GM18870 (cell line): ENCODE data around the gene IPO13.

ENCODE experiments used
- ATAC-seq: cut with Tn5 transposase; IDR thresholded peaks from one replicate; pipeline ENCODE4 v1.9.1; 2021; ENCODE audit warnings: moderate library complexity; ENCODE audit not compliant: unreplicated experiment

The IPO13 gene

GRCh38 chr1:43930168-43930948 lies 16.4 kb upstream of the IPO13 start:
- no peak for ATAC-seq

DNA sequence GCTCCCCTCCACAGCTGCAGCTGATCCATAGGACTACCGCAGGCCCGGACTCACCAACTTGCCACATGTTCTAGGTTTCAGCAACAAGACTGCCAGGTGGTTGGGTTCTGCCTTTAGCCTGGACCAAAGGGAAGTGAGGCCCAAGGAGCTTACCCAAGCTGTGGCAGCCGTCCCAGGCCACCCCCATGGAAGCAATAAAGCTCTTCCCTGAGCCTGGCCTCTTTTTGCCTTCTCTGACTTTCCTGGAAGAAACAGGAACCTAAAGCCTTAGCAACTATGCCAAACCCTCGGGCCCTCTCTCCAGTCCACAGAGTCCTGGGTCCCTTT lies 15.8 kb upstream of the IPO13 start:
- ATAC-seq: no peak

GRCh38 chr1:43931711-43932660 lies 14.8 kb upstream of the IPO13 start:
- ATAC-seq: no peak

- no peak for ATAC-seq
Measured at GRCh38 chr1:43932786-43933385, 13.9 kb upstream of the IPO13 start.

DNA sequence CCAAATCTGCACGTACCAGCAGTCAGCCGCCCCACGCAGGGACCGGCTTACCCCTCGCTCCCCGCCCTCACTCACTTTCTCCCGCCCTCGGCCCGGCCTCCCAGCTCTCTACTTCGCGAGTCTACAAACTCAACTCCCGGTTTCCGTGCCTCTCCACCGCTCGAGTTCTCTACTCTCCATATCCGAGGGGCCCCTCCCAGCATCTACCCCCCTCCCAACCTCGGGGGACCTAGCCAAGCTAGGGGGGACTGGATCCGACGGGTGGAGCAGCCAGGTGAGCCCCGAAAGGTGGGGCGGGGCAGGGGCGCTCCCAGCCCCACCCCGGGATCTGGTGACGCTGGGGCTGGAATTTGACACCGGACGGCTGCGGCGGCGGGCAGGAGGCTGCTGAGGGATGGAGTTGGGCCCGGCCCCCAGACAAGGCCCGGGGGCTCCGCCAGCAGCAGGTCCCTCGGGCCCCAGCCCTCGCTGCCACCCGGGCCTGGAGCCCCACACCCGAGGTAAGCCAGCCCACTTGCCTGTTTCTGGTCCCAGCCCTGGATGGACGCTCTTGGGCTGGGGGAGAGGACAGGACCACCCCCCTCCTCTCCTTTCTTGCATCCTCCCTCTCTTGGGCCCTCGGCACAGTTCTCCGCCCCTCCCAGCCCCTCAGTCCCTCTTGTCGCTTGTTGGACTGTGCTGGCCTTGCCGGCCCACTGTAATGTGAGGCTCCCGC lies 13.2 kb upstream of the IPO13 start, which contains the start of gene ARTN:
TSS of gene ARTN (plus strand) at position 416 of the 715 bp plus-strand sequence. CDS start 1,856 bp downstream, outside the sequence.
- ATAC-seq: no peak

- no peak for ATAC-seq
Measured at GRCh38 chr1:43934101-43934985, 12.4 kb upstream of the IPO13 start.

DNA sequence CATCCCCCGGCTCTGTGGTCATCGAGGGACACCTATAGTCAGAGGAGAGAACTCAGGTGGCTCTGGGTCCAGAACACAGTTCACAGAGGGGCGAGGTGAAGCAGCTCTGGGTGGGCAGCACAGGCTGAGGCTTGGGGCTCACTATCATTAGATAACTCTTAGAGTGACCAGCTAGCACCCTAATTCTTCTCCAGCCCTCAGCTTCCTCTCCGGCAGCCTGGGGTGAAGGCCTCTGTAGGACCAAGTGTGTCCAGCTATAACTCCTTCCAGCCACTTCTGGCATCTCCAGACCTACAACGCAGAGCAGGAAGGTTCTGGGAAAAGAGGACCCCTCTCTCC lies 11.8 kb upstream of the IPO13 start:
- ATAC-seq: no peak

DNA sequence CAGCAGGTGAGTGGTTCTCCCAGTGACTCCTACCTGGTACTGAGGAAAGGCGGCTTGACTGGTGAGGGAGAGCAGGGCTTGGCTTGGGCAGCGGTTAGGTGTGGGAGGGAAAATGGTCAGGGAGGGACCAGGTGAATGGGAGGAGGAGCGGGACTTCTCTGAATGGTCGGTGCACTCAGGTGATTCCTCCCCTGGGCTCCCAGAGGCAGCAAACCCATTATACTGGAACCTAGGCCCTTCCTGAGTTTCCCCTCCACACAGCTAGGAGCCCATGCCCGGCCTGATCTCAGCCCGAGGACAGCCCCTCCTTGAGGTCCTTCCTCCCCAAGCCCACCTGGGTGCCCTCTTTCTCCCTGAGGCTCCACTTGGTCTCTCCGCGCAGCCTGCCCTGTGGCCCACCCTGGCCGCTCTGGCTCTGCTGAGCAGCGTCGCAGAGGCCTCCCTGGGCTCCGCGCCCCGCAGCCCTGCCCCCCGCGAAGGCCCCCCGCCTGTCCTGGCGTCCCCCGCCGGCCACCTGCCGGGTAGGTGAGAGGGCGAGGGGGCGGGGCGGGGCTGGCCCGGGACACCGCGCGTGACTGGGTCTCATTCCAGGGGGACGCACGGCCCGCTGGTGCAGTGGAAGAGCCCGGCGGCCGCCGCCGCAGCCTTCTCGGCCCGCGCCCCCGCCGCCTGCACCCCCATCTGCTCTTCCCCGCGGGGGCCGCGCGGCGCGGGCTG lies 10.9 kb upstream of the IPO13 start:
- ATAC-seq: no peak

DNA sequence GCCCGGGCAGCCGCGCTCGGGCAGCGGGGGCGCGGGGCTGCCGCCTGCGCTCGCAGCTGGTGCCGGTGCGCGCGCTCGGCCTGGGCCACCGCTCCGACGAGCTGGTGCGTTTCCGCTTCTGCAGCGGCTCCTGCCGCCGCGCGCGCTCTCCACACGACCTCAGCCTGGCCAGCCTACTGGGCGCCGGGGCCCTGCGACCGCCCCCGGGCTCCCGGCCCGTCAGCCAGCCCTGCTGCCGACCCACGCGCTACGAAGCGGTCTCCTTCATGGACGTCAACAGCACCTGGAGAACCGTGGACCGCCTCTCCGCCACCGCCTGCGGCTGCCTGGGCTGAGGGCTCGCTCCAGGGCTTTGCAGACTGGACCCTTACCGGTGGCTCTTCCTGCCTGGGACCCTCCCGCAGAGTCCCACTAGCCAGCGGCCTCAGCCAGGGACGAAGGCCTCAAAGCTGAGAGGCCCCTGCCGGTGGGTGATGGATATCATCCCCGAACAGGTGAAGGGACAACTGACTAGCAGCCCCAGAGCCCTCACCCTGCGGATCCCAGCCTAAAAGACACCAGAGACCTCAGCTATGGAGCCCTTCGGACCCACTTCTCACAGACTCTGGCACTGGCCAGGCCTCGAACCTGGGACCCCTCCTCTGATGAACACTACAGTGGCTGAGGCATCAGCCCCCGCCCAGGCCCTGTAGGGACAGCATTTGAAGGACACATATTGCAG lies 10.2 kb upstream of the IPO13 start:
- no peak for ATAC-seq

- no peak for ATAC-seq
Measured at GRCh38 chr1:43937179-43937865, 9.4 kb upstream of the IPO13 start.

DNA sequence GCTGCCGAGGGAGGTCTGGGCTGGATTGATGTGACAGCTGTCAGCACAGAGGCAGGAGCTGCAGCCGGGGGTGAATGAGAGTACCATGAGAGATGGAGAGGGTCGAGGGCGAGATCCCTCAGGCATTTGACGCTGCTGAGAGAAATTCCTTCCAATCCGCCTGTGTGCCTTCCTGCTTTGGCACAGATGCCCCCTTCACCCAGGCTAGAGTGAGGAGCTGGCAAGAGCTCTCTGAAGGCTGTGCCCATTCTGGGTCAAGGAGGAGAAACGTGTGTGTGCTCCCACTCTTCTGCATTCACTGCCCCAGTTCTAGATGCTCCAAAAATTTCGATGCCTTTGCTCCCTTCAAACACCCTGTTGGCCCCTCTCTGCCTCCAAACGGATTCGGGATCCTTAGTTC lies 8.4 kb upstream of the IPO13 start:
- no peak for ATAC-seq

DNA sequence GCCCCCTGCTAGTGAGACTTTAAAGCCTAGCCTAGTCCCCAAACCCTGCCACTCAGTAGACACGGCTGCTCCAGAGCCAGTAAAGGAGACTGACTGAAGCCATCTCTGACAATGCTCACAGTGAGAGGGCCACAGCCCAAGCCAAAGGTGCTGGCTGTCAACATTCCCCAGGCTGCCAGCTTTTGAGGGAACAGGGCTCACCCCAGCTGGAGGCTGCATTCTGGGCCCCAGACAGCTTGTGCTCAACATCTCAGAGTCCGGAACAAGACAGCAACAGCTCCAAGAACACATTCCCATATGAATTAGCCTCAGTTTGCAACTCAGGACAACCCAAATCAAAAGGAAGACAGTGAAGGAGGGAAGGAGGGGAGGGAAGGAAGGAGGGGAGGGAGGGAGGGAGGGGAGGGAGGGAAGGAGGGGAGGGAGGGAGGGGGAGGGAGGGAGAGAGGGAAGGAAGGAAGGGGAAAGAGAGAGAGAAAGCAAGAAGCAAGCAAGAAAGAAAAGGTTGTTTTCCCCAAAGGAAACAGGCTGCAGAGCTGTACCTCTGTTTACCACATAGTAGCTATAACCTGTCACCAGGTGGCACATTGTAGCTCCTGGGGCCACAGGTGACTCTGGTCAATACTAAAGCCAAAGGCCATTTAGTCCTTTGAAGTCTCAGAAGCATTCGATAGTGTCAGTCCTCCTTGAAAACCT lies 7.7 kb upstream of the IPO13 start:
- ATAC-seq: no peak

- no peak for ATAC-seq
Measured at GRCh38 chr1:43942411-43942810, 4.3 kb upstream of the IPO13 start.

DNA sequence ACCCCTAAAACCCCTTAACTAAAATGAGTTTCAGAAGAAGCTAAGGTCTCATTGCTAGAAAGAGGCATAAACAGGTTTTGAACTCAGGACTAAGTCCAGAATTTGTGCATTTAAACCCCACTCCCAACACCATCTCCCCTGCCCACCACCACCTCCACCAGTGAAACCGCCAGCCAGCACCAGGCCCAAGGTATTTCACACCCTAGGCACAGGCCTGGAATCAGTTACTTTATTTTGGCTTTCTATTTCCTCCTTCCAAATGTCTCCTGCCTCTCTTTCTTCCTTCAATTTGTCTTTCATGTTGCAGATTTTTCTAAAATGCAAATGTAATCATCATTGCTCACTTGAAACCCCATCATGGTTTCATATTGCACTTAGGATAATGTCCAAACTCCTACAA lies 1.9 kb upstream of the IPO13 start:
- no peak for ATAC-seq

- no peak for ATAC-seq
Measured at GRCh38 chr1:43945674-43946235, 995 bp upstream of the IPO13 start.

DNA sequence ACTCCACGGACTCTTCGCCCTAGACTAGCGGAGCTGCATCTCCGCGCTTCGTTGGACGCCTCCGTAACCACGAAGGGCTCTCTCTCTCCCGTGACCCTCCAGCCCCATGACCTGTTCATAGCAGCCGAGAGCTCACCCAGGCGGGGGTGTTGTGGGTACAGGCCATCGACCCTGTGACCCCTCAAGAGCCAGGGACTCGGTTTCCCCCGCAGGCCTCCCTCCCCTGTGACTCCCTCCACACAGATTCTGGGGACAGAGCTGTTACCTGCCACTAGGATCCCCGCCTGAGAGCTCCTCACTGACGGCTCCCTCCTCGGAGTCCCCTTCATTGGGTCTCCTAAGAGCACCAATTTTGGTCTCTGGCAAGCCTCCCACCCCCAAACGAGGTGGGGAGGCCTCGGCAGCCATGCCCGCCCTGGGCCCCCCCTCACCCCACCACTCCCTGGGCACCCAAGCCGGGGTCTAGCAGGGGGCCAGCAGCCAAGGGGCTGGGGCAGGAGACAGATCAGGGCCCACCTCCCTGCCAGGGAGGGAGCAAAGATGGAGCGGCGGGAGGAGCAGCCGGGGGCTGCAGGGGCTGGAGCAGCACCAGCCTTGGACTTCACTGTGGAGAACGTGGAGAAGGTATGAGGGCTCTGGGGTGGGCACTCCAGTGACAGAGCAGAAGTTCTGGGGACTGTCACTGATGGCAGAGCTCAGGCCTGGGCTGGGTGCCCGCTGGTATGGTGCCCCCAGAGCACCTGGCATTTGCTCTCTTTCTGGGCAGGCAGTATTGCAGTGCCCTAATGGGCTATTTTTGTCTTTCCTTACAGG lies 517 bp downstream of the IPO13 start:
- no peak for ATAC-seq
